ENCODE data around the gene HNRNPM.

DNA sequence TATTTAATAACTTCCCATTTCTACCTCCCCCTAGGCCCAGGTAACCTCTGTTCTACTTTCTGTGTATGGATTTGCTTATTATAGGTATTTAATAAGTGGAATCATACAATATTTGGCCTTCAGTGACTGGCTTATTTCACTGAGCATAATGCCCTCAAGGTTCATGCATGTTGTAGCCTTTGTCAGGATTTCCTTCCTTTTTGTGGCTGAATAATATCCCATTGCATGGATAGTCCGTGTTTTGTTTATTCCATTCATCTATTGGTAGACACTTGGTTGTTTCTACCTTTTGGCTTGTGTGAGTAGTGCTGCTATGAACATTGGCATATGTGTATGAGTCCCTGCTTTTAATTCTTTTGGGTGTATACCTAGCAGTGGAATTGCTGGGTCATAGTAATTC, 9.4 kb downstream of the HNRNPM start:
- TF ChIP-seq, protein P1, sequence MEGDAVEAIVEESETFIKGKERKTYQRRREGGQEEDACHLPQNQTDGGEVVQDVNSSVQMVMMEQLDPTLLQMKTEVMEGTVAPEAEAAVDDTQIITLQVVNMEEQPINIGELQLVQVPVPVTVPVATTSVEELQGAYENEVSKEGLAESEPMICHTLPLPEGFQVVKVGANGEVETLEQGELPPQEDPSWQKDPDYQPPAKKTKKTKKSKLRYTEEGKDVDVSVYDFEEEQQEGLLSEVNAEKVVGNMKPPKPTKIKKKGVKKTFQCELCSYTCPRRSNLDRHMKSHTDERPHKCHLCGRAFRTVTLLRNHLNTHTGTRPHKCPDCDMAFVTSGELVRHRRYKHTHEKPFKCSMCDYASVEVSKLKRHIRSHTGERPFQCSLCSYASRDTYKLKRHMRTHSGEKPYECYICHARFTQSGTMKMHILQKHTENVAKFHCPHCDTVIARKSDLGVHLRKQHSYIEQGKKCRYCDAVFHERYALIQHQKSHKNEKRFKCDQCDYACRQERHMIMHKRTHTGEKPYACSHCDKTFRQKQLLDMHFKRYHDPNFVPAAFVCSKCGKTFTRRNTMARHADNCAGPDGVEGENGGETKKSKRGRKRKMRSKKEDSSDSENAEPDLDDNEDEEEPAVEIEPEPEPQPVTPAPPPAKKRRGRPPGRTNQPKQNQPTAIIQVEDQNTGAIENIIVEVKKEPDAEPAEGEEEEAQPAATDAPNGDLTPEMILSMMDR (IDR thresholded peaks at IDR 0.05) = no peak
- TF ChIP-seq POLR2AphosphoS5 (IDR thresholded peaks at IDR 0.05) = no peak
- TF ChIP-seq POLR2A (IDR thresholded peaks at IDR 0.05) = no peak
